Measurements from ENCODE around the gene GLYATL2.

Gene GLYATL2

DNA sequence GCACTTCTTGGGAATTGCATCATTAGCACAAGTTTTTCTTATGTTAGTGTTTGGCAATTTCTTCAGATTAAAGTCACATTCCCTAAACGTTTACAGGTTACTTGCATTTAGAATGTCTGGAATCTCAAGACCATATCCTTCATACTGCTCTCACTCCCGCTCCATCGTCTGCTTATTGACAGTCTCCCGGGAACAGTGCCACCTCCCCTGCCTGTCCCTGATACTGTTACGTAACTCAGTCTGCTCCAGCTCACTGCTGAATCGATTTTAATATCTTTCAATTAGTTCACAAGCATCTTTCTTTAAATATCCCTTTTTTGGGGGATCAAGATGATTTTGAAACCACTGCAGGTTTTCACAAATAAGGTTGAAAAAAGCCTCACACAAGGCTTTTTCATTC is 48.2 kb downstream of the GLYATL2 start:
- DNase-seq, result no peak

DNA sequence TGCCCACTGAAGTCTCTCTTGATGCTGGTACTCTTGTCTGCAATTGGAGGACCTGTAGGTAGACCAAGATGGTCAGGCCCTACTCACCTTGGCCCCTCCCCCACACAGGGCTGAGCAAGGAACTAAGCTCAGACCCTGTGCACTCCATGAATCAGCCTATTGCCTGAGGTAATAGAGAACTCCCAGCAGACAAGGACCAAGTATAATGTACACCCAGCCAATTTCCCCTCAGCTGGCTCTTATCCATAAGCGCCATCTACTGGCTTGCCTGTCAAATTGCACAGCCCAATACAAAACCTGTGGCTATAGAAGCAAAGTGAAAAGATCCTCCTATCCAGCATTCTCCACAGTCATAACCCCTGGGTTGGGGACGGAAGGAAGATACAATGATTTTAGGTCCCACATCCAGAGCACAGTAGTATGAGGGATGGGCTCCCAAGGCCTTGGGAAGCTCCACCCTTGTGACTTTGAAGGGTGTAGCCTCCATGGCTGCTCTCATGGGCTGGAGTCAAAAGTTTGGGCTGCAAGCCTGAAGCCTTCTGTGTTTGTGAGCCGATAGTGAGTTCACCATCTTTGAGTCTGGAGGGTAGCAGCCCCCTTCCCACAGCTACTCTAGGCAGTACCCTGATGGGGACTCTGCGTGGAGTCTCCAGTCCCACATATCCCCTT is 56.0 kb downstream of the GLYATL2 start:
- no peak for DNase-seq

DNA sequence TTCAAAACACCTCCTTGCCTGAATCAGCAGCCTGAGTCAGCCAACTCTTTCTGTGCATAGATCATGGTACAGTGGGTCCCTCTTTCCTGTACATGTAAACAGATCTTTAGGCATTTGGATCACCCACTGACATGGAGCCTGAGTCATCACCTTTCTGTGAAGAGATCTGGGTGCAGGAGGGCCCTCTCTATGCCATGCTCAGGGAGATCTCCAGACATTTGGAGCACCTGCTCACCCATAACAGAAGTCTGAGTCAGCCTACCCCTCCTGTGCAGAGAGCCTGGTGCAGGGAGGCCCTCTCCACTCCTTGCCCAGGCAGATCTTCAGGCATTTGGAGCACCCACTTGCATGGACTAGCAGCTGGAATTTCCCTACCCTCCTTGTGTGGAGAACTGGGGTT is 56.6 kb downstream of the GLYATL2 start:
- DNase-seq, result no peak

DNA sequence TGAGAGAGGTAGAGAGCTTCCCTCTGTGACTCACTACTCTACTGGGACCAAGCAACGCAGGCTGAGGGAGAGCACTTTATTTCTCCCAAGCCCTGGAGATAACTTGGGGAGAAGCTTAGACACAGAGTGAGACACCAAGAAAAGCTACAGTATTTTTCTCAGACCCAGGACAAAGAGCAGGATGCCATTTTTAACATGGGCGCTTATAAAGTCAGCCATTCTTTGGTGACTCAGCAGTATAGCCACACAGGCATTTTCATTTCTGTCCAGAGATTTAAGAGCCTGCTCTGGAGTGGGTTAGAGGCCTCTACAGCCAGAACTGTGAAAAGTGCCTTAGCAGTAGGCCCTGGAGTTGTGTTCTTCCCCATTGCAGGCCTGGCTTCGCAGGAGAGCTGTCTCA is 57.8 kb downstream of the GLYATL2 start:
- no peak for DNase-seq

DNA sequence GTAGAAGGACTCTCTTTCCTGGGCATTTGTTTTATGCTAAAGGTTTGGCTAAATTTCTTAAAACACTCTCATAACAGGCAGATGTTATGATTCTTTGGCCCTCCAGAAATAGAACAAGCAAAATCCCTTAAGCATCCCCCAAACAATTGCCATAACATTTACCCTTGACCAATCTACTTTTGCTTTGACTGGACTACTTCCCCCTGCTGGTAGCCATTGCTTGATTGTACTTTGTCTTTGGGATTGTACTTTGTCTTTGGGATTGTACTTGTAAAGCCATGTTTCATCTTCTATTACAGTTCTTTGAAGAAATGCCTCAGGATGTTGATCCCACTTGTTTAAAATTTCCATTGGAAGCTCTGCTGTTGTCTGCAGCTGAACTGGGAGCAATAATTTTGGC is 59.5 kb downstream of the GLYATL2 start:
- no peak for DNase-seq

Data from activated gamma-delta T cell (primary cell).